ENCODE measurements around the gene BRD4.

Gene BRD4

DNA sequence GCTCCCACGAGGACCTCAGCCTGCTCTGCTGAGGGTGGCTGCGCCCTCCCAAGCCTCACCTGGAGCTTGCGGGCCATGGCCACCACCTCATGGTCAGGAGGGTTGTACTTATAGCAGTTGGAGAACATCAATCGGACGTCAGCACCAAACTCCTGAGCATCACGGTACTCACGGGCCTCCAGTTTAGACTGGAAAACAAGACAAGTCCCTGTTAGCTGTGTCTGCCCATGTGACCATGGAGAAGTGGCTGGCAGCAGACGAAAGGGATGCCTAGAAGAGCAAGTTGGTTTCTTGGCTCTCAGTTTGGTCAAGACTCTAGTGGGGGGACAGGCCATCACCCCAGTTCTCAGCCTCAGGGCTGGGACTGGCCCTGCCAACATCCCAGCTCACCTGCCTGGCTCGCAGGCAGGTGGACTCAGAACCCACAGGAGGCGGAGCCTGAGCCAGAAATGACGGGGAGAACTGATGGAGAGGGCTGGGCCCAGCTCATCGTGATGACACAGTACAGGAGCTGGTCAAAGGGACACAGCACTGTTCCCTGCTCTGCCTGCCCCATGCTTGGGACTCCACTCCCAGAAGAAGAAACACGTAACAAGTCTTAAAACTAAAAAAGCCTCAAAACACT lies 68.9 kb downstream of the BRD4 start:
- Histone ChIP-seq H3K27ac (ENCODE audit: extremely low read depth, low read depth, low read length) (no peak overlapping the region), H3K4me3 (ENCODE audit: low read depth, low read length) (no peak overlapping the region), H3K4me1 (ENCODE audit: control insufficient read depth, insufficient read depth, low read length) (no peaks in the 10 kb centered on the region), H3K9me3 (ENCODE audit: control insufficient read depth, insufficient read depth, low read depth, low read length) (no peaks in the 10 kb centered on the region), H3K36me3 (ENCODE audit: control insufficient read depth in 2 of 2, insufficient read depth in 1 of 2, low read length in 2 of 2) (peaks cover 54 to 99% of the 10 kb centered on the region in 2 experiments)
- ChIA-PET CTCF (interaction anchor here (0.6 to 1.1 kb wide), 8 partner anchors 10 to 180 kb away, joined by 3 to 5 read pairs (median 3); no protein-coding TSS in a partner anchor), POLR2A (no interaction called here)
- TF ChIP-seq, protein P1, sequence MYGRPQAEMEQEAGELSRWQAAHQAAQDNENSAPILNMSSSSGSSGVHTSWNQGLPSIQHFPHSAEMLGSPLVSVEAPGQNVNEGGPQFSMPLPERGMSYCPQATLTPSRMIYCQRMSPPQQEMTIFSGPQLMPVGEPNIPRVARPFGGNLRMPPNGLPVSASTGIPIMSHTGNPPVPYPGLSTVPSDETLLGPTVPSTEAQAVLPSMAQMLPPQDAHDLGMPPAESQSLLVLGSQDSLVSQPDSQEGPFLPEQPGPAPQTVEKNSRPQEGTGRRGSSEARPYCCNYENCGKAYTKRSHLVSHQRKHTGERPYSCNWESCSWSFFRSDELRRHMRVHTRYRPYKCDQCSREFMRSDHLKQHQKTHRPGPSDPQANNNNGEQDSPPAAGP (tag by site-specific recombination; IDR thresholded peaks at IDR 0.05), result no peak
- TF ChIP-seq MEIS1 (CRISPR knock-in tag; IDR thresholded peaks at IDR 0.05; ENCODE audit: borderline replicate concordance), result no peak

DNA sequence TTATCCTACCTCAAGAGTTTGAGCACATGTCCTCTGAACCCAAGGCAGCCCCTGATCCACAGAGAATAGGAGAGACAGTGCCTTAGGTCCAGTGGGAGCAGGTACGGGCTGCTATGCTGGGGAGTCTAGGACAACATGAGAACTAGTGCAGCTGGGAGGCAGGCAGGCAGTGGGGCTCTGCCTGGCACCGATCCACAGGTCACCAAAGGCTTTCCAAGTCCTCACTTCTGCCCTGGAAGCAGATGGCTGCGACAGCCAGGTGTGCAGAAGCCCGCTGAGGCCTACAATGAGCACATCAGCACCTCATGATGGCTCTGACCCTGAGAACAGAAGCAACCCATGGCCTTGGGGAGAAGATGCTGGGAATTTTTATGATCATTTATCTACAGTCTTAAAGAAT lies 70.3 kb downstream of the BRD4 start:
- H3K9me3 ChIP-seq (ENCODE audit: control insufficient read depth, insufficient read depth, low read depth, low read length), result no peaks in the 10 kb centered on the region
- 0 out of 2 replicates have a peak overlapping the region, but pooled peaks have one; percentile 24 for H3K27ac ChIP-seq (ENCODE audit: extremely low read depth, low read depth, low read length)
- CTCF ChIA-PET, result interaction anchor here (0.9 to 1.6 kb wide), 2 partner anchors 10 to 18 kb away, joined by 3 to 15 read pairs; no protein-coding TSS in a partner anchor
- H3K4me1 ChIP-seq (ENCODE audit: control insufficient read depth, insufficient read depth, low read length), result no peaks in the 10 kb centered on the region
- H3K36me3 ChIP-seq (ENCODE audit: control insufficient read depth in 2 of 2, insufficient read depth in 1 of 2, low read length in 2 of 2), result peaks cover 56 to 99% of the 10 kb centered on the region in 2 experiments
- no peak for TF ChIP-seq ZNF132 (tag by site-specific recombination; IDR thresholded peaks at IDR 0.05; ENCODE audit: borderline replicate concordance)
- TF ChIP-seq ZNF791 (tag by site-specific recombination; IDR thresholded peaks at IDR 0.05), result no peak
- no peak for TF ChIP-seq ZNF341 (tag by site-specific recombination; IDR thresholded peaks at IDR 0.05; ENCODE audit: low read depth)
- no peak for TF ChIP-seq MEIS1 (CRISPR knock-in tag; IDR thresholded peaks at IDR 0.05; ENCODE audit: borderline replicate concordance)
- TF ChIP-seq, protein P2, sequence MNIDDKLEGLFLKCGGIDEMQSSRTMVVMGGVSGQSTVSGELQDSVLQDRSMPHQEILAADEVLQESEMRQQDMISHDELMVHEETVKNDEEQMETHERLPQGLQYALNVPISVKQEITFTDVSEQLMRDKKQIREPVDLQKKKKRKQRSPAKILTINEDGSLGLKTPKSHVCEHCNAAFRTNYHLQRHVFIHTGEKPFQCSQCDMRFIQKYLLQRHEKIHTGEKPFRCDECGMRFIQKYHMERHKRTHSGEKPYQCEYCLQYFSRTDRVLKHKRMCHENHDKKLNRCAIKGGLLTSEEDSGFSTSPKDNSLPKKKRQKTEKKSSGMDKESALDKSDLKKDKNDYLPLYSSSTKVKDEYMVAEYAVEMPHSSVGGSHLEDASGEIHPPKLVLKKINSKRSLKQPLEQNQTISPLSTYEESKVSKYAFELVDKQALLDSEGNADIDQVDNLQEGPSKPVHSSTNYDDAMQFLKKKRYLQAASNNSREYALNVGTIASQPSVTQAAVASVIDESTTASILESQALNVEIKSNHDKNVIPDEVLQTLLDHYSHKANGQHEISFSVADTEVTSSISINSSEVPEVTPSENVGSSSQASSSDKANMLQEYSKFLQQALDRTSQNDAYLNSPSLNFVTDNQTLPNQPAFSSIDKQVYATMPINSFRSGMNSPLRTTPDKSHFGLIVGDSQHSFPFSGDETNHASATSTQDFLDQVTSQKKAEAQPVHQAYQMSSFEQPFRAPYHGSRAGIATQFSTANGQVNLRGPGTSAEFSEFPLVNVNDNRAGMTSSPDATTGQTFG (tag by site-specific recombination; IDR thresholded peaks at IDR 0.05; ENCODE audit: borderline replicate concordance), result no peak
- no peak for TF ChIP-seq ZNF664 (tag by site-specific recombination; IDR thresholded peaks at IDR 0.05)
- TF ChIP-seq, protein P3, sequence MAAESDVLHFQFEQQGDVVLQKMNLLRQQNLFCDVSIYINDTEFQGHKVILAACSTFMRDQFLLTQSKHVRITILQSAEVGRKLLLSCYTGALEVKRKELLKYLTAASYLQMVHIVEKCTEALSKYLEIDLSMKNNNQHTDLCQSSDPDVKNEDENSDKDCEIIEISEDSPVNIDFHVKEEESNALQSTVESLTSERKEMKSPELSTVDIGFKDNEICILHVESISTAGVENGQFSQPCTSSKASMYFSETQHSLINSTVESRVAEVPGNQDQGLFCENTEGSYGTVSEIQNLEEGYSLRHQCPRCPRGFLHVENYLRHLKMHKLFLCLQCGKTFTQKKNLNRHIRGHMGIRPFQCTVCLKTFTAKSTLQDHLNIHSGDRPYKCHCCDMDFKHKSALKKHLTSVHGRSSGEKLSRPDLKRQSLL (tag by site-specific recombination; IDR thresholded peaks at IDR 0.05), result no peak
- TF ChIP-seq ZNF610 (tag by site-specific recombination; IDR thresholded peaks at IDR 0.05; ENCODE audit: borderline replicate concordance), result no peak
- TF ChIP-seq ZBTB1 (tag by site-specific recombination; IDR thresholded peaks at IDR 0.05), result no peak
- no peak for TF ChIP-seq KLF9 (tag by site-specific recombination; IDR thresholded peaks at IDR 0.05; ENCODE audit: low read depth)
- POLR2A ChIA-PET, result no interaction called here
- H3K4me3 ChIP-seq (ENCODE audit: low read depth, low read length), result no peak overlapping the region

DNA sequence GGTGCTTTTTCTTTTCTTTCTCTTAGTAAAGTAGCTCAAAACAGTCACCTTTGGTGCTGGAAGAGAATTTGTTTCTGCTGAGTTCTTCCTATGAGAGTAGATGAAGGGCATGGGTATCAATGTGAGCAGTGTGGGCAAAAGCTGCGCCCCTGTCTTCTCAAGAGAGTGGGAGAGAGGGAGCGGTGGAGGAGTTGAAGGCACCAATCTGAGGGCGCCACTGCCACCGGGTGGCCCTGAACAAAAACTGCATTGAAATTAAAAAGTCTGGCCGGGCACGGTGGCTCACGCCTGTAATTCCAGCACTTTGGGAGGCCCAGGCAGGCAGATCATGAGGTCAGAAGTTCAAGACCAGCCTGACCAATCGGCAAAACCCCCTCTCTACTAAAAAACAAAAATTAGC lies 71.4 kb downstream of the BRD4 start:
- Histone ChIP-seq H3K9me3 (ENCODE audit: control insufficient read depth, insufficient read depth, low read depth, low read length) (no peaks in the 10 kb centered on the region), H3K4me3 (ENCODE audit: low read depth, low read length) (no peak overlapping the region), H3K27ac (ENCODE audit: extremely low read depth, low read depth, low read length) (no peak overlapping the region), H3K4me1 (ENCODE audit: control insufficient read depth, insufficient read depth, low read length) (no peaks in the 10 kb centered on the region), H3K36me3 (ENCODE audit: control insufficient read depth in 2 of 2, insufficient read depth in 1 of 2, low read length in 2 of 2) (peaks cover 56 to 99% of the 10 kb centered on the region in 2 experiments)
- ChIA-PET POLR2A (no interaction called here), CTCF (interaction anchor here (1.0 to 1.6 kb wide), 6 partner anchors 9 to 169 kb away, joined by 3 to 15 read pairs (median 5); no protein-coding TSS in a partner anchor)
- TF ChIP-seq, protein P4, sequence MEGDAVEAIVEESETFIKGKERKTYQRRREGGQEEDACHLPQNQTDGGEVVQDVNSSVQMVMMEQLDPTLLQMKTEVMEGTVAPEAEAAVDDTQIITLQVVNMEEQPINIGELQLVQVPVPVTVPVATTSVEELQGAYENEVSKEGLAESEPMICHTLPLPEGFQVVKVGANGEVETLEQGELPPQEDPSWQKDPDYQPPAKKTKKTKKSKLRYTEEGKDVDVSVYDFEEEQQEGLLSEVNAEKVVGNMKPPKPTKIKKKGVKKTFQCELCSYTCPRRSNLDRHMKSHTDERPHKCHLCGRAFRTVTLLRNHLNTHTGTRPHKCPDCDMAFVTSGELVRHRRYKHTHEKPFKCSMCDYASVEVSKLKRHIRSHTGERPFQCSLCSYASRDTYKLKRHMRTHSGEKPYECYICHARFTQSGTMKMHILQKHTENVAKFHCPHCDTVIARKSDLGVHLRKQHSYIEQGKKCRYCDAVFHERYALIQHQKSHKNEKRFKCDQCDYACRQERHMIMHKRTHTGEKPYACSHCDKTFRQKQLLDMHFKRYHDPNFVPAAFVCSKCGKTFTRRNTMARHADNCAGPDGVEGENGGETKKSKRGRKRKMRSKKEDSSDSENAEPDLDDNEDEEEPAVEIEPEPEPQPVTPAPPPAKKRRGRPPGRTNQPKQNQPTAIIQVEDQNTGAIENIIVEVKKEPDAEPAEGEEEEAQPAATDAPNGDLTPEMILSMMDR (tag by site-specific recombination; IDR thresholded peaks at IDR 0.05), result peak; percentile 33; the same call in 1 of the 2 replicates
- TF ChIP-seq ZNF571 (tag by site-specific recombination; IDR thresholded peaks at IDR 0.05), result no peak
- no peak for TF ChIP-seq GLI4 (tag by site-specific recombination; IDR thresholded peaks at IDR 0.05)
- TF ChIP-seq, protein P1 (tag by site-specific recombination; IDR thresholded peaks at IDR 0.05), result no peak
- TF ChIP-seq ZBTB7A (tag by site-specific recombination; IDR thresholded peaks at IDR 0.05; ENCODE audit: low read depth), result no peak
- no peak for TF ChIP-seq SCRT2 (tag by site-specific recombination; IDR thresholded peaks at IDR 0.05)
- 0 out of 2 replicates have a peak, but pooled peaks have one; percentile 8 for TF ChIP-seq EGR2 (tag by site-specific recombination; IDR thresholded peaks at IDR 0.05; ENCODE audit: low read depth)
- TF ChIP-seq, protein P5, sequence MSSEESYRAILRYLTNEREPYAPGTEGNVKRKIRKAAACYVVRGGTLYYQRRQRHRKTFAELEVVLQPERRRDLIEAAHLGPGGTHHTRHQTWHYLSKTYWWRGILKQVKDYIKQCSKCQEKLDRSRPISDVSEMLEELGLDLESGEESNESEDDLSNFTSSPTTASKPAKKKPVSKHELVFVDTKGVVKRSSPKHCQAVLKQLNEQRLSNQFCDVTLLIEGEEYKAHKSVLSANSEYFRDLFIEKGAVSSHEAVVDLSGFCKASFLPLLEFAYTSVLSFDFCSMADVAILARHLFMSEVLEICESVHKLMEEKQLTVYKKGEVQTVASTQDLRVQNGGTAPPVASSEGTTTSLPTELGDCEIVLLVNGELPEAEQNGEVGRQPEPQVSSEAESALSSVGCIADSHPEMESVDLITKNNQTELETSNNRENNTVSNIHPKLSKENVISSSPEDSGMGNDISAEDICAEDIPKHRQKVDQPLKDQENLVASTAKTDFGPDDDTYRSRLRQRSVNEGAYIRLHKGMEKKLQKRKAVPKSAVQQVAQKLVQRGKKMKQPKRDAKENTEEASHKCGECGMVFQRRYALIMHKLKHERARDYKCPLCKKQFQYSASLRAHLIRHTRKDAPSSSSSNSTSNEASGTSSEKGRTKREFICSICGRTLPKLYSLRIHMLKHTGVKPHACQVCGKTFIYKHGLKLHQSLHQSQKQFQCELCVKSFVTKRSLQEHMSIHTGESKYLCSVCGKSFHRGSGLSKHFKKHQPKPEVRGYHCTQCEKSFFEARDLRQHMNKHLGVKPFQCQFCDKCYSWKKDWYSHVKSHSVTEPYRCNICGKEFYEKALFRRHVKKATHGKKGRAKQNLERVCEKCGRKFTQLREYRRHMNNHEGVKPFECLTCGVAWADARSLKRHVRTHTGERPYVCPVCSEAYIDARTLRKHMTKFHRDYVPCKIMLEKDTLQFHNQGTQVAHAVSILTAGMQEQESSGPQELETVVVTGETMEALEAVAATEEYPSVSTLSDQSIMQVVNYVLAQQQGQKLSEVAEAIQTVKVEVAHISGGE (tag by site-specific recombination; conservative IDR thresholded peaks at IDR 0.05; ENCODE audit: low read depth), result no peak

All from HEK293 (cell line).